Hepatocyte (in vitro differentiated cells): ENCODE data around the gene KDM1A. TPM values are rescaled to one million over a fixed set of nuclear protein-coding genes. Genes with fewer than 3 reads are reported as not detected.

Source experiments
- DNase-seq: peaks from one replicate; pipeline ENCODE4 v3.0.0-alpha.2; 2016; ENCODE audit warnings: low spot score
- H2AFZ ChIP-seq: fragments of 200-600 bp; sonication (generic); 2 replicates; pipeline ENCODE4 v1.6.0; 2016; ENCODE audit warnings: antibody characterized with exemption, mild to moderate bottlenecking
- H3K27ac ChIP-seq: fragments of 200-600 bp; sonication (generic); 2 replicates; pipeline ENCODE4 v1.5.1; 2016; ENCODE audit warnings: mild to moderate bottlenecking
- H3K27me3 ChIP-seq: fragments of 200-600 bp; sonication (generic); 2 replicates; pipeline ENCODE4 v1.6.1; 2016
- H3K36me3 ChIP-seq: fragments of 200-600 bp; sonication (generic); replicated peaks from 2 replicates; pipeline ENCODE4 v1.5.1; 2016; ENCODE audit warnings: low read depth; ENCODE audit not compliant: insufficient read depth
- H3K4me1 ChIP-seq: fragments of 200-600 bp; sonication (generic); 2 replicates; pipeline ENCODE4 v1.5.1; 2016; ENCODE audit warnings: mild to moderate bottlenecking, moderate library complexity; ENCODE audit not compliant: insufficient read depth
- H3K4me2 ChIP-seq: fragments of 200-600 bp; sonication (generic); 2 replicates; pipeline ENCODE4 v1.6.0; 2016
- H3K4me3 ChIP-seq: fragments of 200-600 bp; sonication (generic); 2 replicates; pipeline ENCODE4 v1.5.1; 2016; ENCODE audit warnings: mild to moderate bottlenecking
- H3K79me2 ChIP-seq: fragments of 200-600 bp; sonication (generic); 2 replicates; pipeline ENCODE4 v1.6.0; 2017; ENCODE audit warnings: mild to moderate bottlenecking
- H3K9me2 ChIP-seq: fragments of 200-600 bp; sonication (generic); replicated peaks from 2 replicates; pipeline ENCODE4 v1.6.0; 2017; ENCODE audit warnings: mild to moderate bottlenecking; ENCODE audit not compliant: insufficient read depth
- H3K9me3 ChIP-seq: fragments of 200-600 bp; sonication (generic); 2 replicates; pipeline ENCODE4 v1.5.1; 2016; ENCODE audit warnings: low read depth, mild to moderate bottlenecking
- H4K20me1 ChIP-seq: fragments of 200-600 bp; sonication (generic); 2 replicates; pipeline ENCODE4 v1.6.0; 2016; ENCODE audit warnings: mild to moderate bottlenecking; ENCODE audit not compliant: insufficient read depth, poor library complexity, severe bottlenecking
- CTCF ChIP-seq: fragments of 200-600 bp; sonication (generic); IDR thresholded peaks from 2 replicates; pipeline ENCODE4 v1.5.1; 2016; ENCODE audit warnings: antibody characterized with exemption, mild to moderate bottlenecking; ENCODE audit not compliant: poor library complexity
- EZH2 ChIP-seq: fragments of 200-600 bp; sonication (generic); IDR thresholded peaks from 2 replicates; pipeline ENCODE4 v1.6.1; 2016; ENCODE audit warnings: antibody characterized with exemption, mild to moderate bottlenecking, borderline replicate concordance
- EZH2phosphoT487 ChIP-seq: fragments of 200-600 bp; sonication (generic); IDR thresholded peaks from one replicate; pipeline ENCODE4 v1.6.1; 2018; ENCODE audit warnings: antibody characterized with exemption, mild to moderate bottlenecking, low read depth, moderate library complexity; ENCODE audit not compliant: unreplicated experiment, severe bottlenecking
- WGBS: methylation state at CpG from one replicate; pipeline ENCODE4 v1.1.6; 2016; ENCODE audit warnings: low lambda C conversion rate; ENCODE audit errors: missing lambda C conversion rate; 5-methylcytosine and 5-hydroxymethylcytosine counted together
- polyA plus RNA-seq: library from polyadenylated mRNA; unstranded; fragments of >200 nt; fragmentation: Nextera tagmentation; extraction: Ambion mirVana; gene quantifications from 2 replicates; pipeline ENCODE4 v1.2.1, GENCODE V29; 2016
- total RNA-seq: library from RNA; depleted of rRNA; stranded (reverse); fragments of >200 nt; gene quantifications from 2 replicates; pipeline ENCODE4 v1.2.3, GENCODE V29; 2014

KDM1A gene
- total and polyA plus RNA-seq, 2 experiments from 2014 or later, result 64.5 to 97.9 TPM

- no peaks in the 10 kb centered on the region for H3K36me3 ChIP-seq
- no peak for DNase-seq
- no peak overlapping the region for H2AFZ ChIP-seq
- peaks cover 9% of the 10 kb centered on the region for H3K4me1 ChIP-seq
- no peaks in the 10 kb centered on the region for H3K9me3 ChIP-seq
- H3K79me2 ChIP-seq, result peaks cover 90% of the 10 kb centered on the region
- no peaks in the 10 kb centered on the region for H3K9me2 ChIP-seq
- H3K4me2 ChIP-seq, result peak overlapping the region; percentile 5
- peaks cover 59% of the 10 kb centered on the region for H4K20me1 ChIP-seq
- TF ChIP-seq CTCF (no peak), EZH2 (no peak)
- no peaks in the 10 kb centered on the region for H3K27me3 ChIP-seq
- peak overlapping the region; percentile 10 for H3K27ac ChIP-seq
- no peak overlapping the region for H3K4me3 ChIP-seq
- 92% methylated on average over 8 of the region's 8 CpGs for WGBS
Measured at GRCh38 chr1:23118957-23119792, 99.9 kb downstream of the KDM1A start.

GRCh38 chr1:23120383-23120782 is 101.1 kb downstream of the KDM1A start:
- H3K4me2 ChIP-seq, result no peak overlapping the region
- peaks cover 92% of the 10 kb centered on the region for H3K79me2 ChIP-seq
- 93% methylated on average over 3 of the region's 3 CpGs for WGBS
- DNase-seq, result no peak
- peaks cover 9% of the 10 kb centered on the region for H3K4me1 ChIP-seq
- no peak overlapping the region for H2AFZ ChIP-seq
- no peak overlapping the region for H3K4me3 ChIP-seq
- no peaks in the 10 kb centered on the region for H3K9me3 ChIP-seq
- no peaks in the 10 kb centered on the region for H3K36me3 ChIP-seq
- peaks cover 51% of the 10 kb centered on the region for H4K20me1 ChIP-seq
- TF ChIP-seq EZH2phosphoT487 (no peak), EZH2 (no peak), CTCF (no peak)
- no peaks in the 10 kb centered on the region for H3K9me2 ChIP-seq
- H3K27ac ChIP-seq, result no peak overlapping the region
- no peaks in the 10 kb centered on the region for H3K27me3 ChIP-seq

DNA sequence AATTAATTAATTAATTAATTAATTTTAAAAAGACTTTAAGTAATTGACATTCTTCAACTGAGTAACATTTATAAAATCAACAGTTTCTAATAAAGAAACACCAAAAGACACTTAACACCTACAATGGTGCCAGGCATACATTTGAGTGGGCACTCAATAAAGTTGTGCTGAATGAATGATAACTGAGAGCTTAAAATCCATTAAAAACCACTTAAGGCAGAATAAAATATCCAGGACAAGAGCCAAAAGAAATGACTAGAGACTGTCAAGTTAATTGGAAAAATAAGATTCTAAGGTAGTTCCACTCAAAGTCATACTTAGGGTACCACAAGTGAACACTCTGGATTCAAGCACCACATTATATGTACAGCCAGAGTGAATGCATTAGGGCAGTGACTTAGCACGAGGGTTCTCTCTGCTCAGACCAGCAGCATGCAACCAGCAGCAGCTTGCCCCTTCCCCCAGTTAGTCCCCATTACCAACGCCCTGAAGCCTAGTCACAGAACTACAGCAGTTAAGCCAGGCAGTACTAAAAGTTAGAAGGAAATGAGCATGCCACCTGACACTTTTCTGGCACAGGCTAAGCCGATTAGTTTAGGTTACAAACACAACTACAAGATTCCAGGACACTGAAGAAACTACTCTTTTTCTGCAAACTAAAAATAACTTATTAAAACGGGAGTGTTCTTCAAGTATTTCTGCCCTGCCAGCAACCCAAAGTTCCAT is 102.9 kb downstream of the KDM1A start:
- TF ChIP-seq EZH2phosphoT487 (no peak), CTCF (no peak), EZH2 (no peak)
- whole genome bisulfite sequencing, result 32% methylated on average over 4 of the region's 4 CpGs
- H3K9me2 ChIP-seq, result no peaks in the 10 kb centered on the region
- no peak overlapping the region for H3K4me3 ChIP-seq
- no peaks in the 10 kb centered on the region for H3K36me3 ChIP-seq
- H3K4me2 ChIP-seq, result peak overlapping the region; percentile 59
- no peak overlapping the region for H2AFZ ChIP-seq
- H3K27ac ChIP-seq, result peak overlapping the region; percentile 4
- H3K9me3 ChIP-seq, result no peaks in the 10 kb centered on the region
- H3K4me1 ChIP-seq, result peaks cover 21% of the 10 kb centered on the region
- H3K79me2 ChIP-seq, result peaks cover 93% of the 10 kb centered on the region
- H4K20me1 ChIP-seq, result peaks cover 58% of the 10 kb centered on the region
- H3K27me3 ChIP-seq, result no peaks in the 10 kb centered on the region
- peak; percentile 24 for DNase-seq
